CD4-positive, alpha-beta T cell treated with Interleukin-1 beta for 1 hour (primary cell): ENCODE results near the gene UEVLD.
A peak's percentile ranks its signal among the peaks of the same experiment; 100 is the strongest.
"Not testable (repeated sequence)": the region's sequence is repeated elsewhere in the genome, so short reads cannot be mapped to it uniquely, and the experiment has no call there.

Source experiments
- DNase-seq, 2 donors: peaks; one replicate each; pipeline ENCODE4 v3.0.0-alpha.2; 2020 to 2022

Gene UEVLD

DNA sequence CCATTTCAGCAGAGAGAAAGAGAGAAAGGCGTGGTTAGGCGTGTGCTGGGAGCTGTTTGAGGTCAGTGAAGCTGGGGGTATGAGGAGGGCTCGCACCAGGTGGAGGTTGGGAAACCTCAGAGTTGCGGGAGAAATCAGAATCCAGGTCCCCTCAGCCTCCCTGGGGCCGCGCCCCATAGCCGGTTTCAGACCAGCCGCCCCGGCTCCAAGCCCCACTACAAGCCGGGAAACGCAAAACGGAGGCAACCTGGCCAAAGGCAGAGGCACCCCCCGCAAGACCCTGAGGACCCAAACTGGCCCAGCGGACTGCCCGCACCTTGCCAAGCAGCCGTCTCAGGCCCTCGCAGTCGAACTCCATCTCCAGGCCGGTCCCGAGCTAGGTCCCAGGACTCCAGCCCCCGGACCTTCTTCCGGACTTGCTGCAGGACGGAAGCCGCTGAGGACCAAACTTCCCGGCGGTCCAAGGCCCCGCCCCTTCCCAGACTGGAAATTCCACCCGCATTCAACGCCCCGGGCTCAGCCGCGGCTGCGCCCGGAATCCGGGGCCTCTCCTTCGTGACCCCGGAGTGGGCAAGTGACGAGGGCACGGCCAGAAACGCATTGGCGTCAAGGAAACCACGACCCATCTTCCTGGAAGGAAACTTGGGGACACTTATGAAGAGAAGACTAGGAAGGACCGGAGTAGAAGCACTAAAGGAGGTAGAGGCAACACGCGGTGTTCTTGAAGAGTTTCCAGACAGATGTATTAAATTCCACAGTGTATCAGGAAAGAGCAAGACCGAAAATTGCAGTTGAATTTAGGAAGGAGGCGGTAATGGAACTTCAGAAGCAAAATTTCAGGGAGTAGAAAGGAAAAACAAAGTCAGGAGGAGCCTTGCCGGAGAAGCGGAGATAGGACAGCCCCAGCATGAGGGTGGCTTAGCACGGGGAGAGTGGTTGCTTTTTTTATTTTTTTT is at the start of gene UEVLD:
Gene UEVLD (minus strand): TSS at position 438 of the 956 bp plus-strand sequence. CDS start 80 bp downstream, at position 358.
- DNase-seq: peak; percentile 74

DNA sequence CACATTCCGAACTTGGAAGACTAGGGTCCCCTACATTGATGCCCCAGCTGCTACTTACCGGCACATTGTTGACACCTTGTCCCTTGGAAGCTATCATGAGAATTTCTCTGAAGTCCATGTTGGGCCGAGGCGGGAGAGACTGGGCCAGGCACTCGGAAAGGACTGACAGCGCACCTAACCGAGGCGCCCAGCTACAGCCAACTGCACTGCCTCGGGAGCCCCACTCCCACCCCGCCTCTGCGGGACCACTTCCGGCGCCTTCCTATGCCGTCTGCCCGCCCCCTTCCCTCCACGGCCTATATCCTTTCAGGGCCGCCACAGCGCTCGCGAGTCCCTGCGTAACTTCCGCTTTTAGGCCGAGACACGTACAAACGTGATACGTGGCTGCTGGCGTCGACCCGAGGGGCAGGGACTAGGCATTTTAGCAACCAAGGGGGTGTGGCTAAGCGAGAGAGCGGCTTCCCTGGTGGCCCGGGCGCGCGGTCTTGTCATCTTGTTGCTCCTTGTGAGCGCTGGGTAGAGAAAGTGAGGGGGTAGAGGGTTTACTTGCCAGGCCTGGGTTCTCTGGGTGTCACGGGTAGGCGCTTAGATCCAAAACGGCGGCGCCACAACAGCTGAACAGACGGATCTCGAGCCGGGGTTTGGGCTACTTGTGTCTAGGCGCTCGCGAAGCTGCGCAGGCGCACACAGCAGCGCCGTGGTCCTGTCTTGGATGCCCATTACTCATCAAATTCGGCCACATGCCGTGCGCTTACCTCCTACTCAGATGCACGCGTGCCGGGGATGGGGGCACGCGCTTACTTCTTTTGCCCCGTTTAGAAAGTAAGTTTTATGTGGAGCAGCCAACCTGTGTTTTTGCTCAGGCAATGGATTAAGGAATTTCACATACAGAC is 45.9 kb upstream of the UEVLD start, which contains the start of gene SPTY2D1:
Gene SPTY2D1 (minus strand): TSS at position 203 of the 893 bp plus-strand sequence. CDS start 85 bp downstream, at position 118.
- peak; percentile 98 to 99 for DNase-seq

DNA sequence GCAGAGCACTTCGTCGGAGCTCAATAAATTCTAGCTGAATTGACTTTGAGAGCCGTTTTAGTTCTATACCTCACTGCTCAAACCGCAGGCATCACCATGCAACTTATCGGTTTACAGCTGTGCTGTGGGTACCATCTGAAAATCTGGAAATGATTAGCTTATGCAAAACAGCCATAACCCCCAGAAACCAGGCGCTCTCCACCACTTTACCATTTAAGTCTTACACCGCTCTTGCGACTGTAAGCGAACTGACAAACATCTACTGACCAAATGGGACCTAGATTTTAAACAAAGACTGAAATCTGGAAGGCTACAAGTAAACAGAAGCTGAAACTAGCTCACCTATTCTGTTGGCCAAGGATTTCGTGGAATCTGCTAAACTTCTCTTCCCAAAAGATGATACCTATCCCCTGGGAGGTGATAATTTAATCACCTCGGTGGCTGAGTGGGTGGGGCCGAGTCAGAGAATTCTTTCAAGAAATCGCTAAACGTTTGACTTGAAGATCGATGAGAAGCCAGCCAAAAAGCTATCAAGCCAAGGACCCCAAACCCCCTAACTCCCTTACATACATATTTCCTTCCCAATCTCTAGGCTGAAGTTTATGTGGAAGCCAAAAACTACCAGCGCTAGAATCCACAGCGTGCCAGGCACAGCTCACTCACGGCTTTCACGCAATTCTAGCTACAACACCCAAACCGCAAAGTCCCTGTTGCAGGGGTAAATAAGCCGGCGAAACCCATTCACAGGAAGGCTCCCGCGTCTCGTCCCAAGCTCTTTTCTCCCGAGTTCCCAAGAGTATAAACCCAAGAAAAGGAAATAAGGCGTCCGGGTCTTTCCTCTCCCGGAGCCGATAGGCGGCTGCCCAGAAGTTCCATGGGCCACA is 45.0 kb upstream of the UEVLD start:
- peak in 1 of 2 donors; percentile 27 for DNase-seq

DNA sequence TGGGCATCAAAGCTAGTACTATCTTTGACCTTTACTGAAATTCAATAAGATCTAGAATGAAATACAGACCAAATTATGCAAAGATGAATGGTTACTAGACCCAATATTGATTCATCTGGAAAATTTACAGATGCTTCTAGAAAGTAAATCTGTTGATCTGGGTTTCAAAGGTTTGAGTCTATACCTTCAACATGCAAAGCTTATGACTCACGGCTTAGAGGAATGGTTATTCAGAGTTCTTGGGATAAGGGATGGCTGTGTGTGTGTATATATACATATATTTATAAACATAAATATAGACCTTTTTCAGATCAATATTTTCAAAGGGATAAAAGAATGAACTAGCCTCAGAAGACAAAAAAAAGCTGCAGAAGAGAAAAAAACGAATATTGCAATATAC is 44.3 kb upstream of the UEVLD start:
- DNase-seq: no peak

DNA sequence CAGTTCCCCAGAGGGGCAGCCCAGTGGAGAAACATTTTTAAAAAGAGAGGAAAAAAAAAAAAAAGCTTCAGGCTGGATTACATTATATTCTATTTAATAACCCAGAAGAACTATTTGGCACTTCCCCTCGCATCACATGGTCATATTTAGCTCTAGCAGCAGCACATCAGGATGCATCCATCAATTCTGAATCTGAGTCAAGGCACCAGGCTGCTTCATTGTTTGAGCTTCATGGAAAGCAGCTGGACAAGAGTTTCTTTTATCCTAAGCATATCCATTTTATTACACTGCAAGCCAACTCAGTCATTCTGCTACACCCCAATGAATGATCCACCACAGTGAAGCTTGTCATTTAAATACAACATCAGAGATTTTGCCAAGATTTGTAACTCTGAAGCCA is 35.6 kb upstream of the UEVLD start:
- no peak for DNase-seq

DNA sequence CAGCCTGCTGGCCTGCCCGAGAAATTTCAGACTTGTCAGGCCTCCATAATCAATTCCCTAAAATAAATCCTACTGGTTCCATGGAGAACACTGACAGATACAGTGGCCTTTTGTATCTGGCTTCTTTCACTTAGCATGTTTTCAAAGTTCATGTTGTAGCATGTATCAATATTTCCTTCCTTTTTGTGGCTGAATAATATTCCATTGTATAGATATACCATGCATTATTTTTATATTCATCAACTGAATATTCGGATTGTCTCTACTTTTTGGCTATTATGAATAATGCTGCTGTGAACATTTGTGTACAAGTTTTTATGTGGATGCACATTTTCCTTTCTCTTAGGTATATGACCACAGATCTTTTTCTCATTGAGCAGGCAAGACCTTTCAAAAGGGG is 35.2 kb upstream of the UEVLD start:
- no peak for DNase-seq

DNA sequence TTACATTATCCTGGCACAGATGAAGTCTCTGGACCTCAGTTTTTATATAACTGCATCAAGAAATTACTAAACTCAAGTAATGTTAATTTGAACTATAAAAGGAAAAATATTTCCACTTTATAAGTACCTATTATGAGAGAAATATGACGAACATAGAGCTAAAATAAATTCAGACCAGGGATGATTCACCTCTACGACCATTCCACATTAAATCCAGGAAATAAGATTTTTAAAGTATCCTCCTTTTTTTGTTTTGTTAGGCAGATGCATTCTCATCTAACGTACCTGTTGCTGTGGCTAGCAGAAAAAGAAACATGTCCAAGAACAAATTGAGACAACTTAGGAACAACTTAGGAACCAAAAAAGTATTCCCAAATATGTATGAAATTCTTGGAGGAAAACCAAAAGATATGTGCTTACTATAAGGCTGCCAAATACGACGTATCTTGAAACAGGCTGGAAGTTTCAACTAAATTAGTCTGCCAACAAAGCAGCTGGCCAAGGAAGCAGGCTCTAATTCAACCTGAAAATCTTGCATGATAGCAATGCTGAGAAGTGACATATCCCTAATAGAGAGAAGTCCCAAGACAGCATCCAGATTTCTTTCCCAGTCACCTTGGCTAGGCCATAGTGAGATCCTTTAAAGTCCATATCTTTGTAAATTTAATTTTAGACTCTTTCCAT is 29.9 kb upstream of the UEVLD start:
- no peak for DNase-seq

DNA sequence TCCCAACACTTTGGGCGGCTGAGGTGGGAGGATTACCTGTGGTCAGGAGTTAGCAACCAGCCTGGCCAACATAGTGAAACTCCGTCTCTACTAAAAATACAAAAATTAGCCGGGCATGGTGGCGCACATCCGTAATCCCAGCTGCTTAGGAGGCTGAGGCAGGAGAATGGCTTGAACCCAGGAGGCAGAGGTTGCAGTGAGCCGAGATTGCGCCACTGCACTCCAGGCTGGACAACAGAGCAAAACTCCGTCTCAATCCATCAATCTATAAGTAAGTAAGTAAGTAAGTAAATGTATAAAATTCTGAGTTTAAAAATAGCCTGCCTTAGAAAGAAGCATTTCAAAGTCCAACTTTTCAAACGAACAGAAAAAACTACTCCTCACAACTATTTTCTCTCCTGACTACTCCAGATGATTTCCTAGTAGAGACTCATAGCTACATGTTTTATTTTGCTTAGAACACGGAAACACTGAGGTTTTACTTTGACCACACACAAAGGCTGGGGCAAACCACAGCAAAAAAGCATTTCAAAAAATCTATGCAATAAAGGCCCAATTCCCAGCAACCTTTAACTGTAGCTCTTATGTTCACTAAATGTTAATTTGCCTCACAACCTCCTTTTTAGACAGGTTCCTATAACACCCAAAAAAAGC is 29.3 kb upstream of the UEVLD start:
- peak in 1 of 2 donors; percentile 59 for DNase-seq

DNA sequence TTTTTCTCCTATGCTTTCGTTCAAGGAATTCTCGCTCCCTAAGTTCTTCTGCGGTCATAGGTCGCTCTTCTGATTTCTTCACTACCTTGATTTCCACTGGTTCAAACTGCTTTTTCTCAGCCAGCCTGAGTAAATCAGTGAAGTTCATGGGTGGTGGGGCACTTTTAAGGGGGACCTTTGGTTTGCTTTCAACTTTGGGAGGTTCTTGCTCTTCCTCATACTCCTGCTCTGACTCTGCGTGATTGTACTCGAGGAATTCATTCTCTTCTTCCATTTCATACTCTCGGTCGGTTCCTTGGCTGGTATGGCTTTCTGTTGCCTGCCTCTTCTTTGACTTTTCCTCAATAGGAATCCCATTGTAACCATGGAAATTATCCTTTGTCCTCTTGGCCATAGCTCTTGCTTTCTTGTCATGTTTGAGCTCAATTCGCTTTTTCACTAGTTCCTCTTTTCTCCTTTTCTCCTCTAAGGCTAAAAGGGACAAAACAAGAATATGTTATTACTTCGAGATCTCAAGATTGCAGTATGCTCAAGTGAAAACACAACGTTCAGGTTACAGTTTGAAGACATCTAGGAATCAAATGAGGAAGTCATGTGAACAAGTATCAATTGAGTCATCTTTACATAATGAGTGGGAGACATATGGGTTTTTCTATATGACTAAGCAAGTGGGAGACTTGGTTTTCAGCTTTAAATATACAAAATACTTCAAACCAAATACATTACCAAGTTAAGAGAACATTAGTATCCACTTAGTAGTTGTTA is 27.3 kb upstream of the UEVLD start:
- no peak for DNase-seq

DNA sequence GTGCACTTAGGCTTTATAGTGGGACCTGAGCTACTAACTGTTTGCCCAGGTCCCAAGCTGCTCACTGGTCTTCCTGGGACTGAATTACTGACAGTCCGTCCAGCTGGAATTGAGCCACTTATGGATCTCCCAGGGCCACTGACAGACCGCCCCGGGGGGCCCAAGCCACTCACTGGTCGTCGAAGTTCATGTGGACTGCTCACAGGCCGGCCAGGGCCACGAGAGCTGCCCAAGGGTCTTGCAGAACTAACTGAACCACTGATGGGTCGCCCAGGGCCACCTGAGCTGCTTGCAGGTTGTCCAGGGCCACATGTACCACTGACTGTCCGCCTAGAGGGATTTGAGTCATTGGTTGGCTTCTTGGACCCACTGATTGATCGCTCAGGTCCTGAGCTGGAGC is 26.1 kb upstream of the UEVLD start:
- no peak for DNase-seq

DNA sequence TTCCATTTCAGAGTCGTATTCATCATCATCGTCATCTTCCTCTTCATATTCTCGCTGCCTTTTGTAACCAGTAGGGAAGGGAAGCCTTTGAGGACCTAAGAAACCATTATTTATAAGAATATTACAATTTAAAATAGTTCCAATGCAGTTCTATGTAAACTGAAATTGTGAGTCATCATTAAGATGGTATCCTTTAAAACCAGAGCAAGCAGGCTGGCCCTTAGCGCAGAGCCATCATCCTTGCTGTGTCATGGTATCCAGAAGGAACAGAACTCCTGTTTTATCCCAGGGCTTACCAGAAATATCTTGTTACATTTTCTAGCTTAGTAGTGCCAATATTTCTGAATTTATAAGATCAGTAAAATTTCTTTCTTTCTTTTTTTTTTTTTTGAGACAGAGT is 23.9 kb upstream of the UEVLD start:
- DNase-seq: no peak

DNA sequence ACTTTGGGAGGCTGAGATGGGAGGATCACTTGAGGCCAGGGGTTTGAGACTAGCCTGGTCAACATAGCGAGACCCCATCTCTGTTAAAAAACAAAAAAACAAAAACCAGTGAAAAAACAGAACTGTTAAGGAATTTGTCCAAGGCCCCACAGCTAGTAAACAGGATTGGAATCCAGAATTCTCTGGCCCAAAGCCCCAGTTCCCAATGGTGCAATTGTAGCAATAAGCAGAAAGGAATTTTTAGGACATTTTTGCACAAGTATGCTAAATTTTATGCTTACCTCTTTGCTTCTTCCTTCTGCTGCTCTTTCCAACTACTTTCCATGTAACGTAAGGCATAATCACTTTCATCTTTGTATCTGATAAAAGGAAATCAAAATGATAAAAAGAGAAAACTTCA is 22.7 kb upstream of the UEVLD start:
- DNase-seq: no peak

DNA sequence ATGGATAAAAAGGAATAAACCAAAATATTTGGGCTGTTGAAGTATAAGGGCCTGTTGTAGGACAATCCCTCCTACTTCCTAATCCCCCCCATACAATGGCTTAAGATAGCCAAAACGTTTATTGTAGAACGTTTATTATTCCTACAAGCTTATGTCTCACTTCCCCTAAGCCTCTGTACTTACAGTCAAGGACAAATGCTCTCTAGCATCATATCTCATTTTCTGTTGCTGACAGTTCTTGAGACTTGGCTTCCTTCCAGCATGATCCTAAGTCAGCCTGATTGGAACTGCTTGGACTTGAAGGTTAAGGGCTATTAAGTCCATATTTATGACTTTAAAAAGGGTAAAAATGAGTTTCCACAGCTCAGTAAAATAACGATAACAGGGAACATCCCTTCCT is 19.8 kb upstream of the UEVLD start:
- no peak for DNase-seq

DNA sequence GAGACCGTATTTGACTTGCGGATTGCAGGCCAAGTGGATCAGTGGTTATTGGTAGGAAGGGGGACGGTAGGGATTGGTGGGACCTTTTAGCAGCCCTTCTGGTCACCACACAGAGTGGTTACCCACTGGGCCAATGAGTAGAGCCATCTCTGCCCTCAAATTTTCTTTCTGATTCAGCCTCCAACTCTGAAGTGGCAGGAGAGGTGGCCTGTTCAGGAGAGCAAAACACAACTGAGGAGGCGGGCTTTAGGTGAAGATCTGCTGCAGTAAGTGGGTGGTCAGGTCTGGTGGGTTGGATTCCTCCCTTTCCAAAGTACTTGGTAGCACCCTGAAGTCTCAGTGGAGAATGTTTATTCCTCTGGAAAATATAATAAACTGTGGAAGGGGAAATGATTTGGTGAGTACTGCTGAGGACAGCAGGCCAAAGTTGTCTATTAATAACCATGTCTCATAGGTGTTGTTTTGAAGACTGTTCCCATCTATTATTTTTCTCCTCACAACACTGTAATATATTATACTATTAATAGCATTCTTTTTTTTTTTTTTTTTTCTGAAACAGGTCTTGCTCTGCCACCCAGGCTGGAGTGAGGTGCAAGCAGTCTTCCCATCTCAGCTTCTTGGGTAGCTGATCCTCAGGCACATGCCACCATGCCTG is 12.5 kb upstream of the UEVLD start:
- no peak for DNase-seq

DNA sequence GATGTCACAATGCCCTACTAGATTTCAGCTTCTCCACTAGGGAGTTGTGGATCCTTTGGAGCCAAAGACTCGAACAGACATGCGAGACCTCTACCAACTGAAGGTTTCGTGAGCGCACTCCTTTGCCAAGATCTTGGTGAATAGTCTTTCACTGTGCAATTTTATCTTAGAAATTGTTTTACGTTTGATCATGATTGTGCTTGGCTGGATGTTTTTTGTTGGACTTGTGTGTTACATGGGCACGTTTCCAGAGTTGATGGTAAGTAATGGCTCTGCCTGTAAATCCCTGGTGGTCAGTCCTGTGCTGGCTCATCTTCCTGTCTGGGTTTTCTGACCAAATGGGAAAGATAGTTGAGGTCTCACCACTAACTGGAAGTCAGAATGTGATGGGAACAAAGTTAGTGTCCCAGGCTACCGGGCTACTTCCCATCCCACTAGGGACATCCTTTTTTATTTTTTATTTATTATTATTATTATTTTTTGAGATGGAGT is 11.3 kb upstream of the UEVLD start, which contains the start of gene MISFA:
Gene MISFA (plus strand): TSS at position 51 of the 492 bp plus-strand sequence. CDS start 140 bp downstream, at position 191.
- no peak for DNase-seq

DNA sequence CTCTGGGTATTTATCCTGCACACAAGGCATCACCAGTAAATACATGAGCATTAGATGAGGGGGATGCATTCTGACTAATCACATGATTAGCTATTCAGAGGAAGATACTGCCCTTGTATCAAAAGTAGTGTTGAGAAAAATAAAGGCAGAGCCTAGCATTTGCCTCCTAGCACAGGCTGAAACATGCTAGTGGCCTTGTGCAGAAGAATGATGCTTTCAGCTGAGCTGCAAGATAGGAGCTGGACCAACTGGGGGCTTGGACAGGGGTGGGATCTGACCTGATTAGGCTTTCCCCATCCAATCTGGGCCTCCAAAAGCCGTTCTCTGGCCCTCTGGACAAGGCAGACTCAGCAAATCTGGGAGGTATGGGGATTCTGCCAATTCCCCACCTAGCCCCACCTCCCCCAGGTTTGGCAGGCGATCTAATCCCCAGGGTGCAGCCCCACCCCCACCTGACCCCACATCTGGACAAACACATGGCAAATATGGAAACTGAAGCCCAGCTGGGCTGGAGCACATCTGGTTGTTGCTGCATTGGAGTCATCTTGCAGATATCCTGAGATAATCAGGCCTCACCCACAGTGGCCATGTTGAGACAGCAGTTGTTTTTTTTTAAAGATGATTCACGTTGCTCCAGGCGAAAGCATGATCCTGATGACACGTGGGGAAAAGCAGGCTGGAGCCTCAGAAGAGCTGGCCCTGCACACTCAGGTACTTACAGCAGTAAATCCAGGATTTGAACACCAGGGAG is 6.6 kb upstream of the UEVLD start:
- no peak for DNase-seq

DNA sequence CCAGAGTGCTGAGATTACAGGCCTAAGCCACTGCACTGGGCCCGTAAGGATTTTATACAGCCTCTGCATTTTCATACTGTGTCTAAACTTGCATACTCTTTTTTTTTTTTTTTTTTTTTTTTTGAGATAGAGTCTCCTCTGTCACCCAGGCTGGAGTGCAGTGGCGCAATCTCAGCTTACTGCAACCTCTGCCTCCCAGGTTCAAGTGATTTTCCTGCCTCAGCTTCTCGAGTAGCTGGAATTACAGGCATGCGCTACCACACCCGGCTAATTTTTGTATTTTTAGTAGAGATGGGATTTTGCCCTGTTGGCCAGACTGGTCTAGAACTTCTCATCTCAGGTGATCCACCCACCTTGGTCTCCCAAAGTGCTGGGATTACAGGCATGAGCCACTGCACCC is 5.6 kb upstream of the UEVLD start:
- DNase-seq: not testable (repeated sequence)

DNA sequence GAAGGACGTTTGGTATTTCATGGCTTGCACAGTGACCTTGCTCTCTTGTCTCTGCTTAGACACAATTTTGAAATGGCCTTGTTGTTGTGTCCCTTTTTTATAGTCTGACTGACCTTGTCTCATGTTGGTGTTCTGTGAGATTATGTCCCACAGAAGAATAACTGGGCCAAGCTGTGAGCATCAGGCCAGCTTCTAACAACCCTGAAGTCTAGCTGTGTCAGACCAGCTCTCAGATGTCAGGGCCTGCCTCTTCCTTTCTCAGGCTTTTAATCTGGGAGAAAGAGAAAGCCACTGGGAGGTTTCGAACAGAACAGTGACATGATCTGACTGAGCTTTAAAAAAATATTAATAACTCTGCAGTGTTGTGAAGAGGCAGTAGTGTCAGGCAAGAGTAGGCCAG is 2.0 kb upstream of the UEVLD start:
- no peak for DNase-seq

DNA sequence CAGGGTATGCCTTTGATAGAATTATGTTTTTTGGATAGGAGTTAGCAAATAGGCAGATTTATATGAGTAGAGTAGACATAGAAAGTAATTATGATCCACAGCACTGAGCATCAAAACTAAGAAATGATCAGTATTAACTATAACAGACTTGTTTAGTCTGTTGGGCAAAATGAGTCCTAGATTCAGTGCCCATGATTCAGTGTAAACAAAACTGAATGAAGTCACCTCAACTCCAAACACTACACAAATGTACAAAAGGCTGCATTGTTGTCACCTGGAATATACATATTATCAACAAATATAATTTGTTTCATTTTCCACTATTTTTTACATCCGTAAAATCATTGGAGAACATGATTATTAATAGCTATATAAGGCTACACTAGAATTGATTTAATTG is 6.7 kb downstream of the UEVLD start:
- DNase-seq: no peak
